NOMO-1 (cell line): Measurements from ENCODE around the gene TUBGCP6.

Experiments
- DNase-seq, 2 experiments: peaks; one replicate each; lab custom pipeline; 2025; ENCODE audit not compliant: unreplicated experiment in 2 of 2; lab: John Stamatoyannopoulos, UW

Gene TUBGCP6

DNA sequence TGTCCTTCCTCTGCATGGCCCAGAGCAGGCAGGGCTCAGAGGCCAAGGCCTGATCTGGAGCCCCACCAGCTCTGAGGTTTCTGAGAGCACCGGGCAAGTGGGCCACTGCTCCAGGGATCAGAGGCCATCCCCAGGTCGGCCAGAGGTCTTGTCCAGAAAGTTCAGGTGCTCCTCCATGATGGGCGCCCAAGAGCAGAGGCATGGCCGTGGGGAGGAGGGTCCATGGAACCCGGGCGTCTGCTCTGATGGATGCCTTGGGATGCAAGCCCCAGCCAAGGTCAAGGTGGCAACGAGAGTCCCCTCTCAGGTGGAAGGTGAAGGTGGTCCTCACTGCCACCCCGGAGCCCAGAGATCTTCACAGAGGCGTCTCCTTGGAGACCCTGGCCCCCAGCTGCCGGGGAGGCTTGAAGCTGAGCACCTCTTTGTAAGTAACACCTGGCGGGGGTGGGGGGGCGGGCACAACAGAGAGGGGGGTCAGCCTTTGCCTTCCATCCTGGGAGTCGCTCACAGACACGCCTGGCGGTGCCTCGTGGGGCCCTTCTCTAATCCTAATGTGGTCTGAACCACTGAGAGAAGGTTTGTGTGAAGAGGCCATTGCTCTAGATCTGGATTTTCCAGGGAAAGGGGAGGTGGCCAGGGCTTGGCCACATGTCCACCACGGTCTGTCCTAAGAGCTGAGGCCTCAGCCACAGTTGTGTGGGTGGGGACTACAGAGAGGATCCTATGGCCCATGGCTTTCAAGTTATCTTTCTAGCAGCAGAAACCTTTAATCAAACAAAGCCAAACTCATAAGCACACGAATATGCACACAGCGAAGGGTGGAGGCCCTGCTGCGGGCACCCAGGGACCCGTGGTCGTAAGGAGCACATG is 8.5 kb upstream of the TUBGCP6 start:
- DNase-seq = no peak

DNA sequence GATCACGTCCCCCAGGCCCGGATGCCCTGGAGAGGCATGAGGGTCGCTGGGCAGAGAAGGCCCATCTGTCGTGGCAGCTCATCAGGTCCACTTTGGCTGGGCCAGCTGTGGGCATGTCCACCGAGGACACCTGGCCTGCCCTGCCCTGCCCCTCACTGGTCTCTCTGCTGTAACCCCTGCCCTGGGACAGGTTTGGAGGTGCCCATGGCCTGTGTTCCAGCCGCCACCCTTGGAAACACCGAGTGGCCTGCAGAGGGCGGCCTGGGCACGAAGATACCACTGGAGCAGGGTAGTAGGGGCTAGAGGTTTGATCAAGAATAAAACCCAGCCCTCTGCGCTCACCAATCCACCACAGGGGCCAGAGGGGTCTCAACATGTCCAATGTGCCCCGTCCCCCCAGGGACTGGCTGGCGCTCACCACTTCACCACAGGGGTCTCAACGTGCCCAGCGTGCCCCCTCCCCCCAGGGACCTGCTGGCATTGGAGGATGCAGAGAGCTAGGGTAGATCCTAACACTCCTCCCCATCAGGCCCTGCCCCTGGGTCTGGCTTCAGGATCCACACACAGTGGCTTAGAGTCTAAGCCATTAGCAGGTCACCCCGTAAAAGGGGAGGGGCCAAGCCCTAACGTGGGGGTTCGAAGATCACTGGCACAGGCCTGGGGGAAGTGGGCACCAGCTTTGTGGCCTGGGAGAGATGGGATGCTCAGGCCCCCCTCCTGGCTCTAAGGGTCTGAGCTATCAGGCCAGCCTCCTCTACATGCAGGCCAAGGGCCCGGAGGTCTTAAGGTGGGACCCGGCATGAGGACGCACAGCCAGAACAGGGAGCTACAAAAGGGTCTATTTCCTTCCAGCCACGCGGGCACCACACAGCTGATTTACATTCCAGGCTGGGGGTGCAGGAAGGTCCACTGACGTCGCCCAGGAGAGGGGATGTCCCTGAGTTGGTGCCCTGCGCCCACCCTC is 7.5 kb upstream of the TUBGCP6 start:
- peak; percentile 54 to 58 for DNase-seq

DNA sequence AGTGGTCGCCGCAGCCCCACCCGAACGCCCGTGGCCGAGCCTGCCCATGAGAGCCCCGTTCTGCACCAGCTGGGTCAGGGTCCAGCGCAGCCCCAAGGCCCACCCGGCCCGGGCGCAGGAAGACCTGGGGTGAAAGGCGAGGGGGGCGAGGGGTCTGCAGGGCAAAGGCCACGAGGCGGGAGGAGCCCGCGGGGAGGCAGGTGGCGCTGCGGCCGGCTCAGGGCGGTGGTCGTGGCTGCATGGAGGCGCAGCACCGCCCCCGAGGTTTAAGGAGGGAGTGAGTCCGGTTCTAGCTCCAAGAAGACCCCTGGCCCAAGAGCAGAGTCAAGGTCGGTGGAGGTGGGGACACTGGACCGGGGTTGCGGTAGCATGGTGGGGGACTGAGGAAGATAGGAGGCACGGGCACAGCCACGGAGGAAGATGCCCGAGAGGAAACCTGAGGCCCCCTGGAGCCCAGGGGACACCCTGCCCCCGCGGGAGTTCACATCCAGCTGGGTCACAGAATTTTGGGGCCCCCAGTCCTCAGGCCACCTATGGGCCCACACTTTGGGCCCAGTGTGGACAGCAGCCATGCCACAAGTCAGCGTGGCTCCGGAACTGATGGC is 6.8 kb upstream of the TUBGCP6 start:
- DNase-seq = no peak

DNA sequence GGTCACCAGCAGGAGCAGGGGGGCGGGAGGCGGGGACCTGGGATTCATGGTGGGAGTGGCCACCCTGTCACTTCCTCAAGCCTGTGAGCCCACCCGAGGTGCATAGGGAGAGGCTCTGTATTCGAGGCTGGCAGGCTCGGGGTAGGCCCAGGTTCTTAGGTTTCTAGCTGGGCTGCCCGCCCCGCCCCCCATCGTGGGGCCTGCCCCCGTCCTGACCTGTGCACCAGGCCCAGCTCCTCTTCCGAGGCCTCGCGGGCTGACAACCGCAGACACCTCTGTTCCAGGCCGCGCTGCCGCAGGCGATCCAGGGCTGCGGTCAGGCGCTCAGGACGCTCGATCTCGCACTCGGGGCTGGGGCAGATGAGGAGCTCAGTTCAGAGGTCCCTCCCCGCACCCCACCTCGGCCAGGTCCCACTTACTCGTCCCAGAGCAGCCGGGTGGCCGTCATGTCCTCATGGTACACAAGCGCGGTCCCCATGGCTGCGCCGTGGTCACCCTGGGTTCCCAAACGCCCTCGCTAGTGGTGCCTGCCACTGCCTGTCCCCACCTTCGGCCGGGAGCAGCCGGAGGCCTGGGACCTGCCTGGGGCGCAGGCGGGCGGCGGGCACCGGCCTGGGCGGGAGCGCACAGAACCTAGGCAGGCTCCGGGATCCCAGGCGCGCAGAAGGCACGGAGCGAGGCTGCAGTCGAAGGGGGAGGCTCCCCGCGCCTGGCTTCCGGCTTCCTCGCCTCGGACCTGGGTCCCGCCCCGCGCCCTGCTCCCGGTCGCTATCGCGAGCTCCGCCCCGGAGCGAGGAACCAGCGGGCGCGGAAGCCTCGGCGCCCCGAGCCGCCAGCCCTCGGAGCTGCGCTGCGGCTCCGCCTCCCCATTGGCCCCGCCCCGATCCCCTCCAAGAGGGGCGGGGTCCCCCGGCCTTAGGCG is 6.0 kb upstream of the TUBGCP6 start, which contains the start of gene HDAC10:
TSS of gene HDAC10 (minus strand) at position 711 of the 922 bp plus-strand sequence. CDS start at position 478, 233 bp downstream.
- peak; percentile 81 to 87 for DNase-seq

DNA sequence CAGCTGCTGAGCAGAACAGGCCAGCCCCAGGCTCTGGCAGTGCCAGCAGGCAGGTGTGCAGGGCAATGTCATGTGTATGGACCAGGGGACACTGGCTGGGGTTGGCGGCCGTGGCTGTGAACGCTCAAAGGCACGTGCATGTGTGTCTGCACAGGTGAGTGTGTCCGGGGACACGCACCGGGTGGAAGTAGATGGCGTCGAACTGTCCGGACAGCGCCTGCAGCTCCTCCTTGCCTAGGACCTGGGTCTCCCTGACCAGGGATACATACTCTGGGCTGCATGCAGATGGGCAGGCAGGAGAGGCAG is 5.4 kb upstream of the TUBGCP6 start:
- no peak for DNase-seq

DNA sequence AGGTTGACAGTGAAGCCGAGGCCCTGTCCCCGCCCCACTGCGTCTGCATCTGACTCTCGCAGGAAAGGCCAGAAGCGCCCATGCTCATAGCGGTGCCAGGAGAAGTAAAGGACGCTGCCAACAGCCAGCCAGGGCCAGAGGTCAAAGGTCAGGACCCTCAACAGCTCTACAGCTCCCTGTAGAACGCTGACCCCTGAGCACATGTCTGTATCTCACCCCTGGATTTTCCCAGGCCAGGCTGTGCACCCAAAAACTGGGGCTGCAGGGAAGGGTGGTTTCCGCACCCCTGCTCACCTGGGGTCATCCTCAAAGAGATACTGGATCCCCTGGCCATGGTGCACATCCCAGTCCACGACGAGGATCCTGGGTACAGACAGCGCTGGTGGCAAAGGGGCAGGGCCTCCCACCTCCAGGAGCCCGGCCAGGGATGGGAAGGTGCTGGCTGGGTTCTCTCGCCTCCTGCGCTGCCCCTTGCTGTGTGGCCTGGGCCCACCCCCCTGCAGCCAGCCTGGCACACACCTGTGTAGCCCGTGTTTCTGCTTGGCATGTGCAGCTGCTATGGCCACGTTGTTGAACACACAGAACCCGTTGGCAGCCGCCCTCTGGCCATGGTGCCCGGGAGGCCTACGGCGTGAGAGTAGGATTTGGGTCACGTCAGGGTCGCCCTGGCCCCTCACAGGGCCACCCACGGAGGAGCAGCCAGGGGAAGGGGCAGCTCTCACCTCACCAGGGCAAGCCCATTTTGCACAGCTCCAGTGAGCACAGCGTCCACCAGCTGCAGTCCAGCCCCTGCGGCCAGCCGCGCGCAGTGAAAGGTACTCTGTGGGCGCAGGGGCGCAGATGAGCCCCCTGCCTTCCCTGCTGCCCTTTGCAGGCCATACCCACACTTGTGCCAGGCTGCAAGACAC is 4.8 kb upstream of the TUBGCP6 start:
- DNase-seq = no peak

DNA sequence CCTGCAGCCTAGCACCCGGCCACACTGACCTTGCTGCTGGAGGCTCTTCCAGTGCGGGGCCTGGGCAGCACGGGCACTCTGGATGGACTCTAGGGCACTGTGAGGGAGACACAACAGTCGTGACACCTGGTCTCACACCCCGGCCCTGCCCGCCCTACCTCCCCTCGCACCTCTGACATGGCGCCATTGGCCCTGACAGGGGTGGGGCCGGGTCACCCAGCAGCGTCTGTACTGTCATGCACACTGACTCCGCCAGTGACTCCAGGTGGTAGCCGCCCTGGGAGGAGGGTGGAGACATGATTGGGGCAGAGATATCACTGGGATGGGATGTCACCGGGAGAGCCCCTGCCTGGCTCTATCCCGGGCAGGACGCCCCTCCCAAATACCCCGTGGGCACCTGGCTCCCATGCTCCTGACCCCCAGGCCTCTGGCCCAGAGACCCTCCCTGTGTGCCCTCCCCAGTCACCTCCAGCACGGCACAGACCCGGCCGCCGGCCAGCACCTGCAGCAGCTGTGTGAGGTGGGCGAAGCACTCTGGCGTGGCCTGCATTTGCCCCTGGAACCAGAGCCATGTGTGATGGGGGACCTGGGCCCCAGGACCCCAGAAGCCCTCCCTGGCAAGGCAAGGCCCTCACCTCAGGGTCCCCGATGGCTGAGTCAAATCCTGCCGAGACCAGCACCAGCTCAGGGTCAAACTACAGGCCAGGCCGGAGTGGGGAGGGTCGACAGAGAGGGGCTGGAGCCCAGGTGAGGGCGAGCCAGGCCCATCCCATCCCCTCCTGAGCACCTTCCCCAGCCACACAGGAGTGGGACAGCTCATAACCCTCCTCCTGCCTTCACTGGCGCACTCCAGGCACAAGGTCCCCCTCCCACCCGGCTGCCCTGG is 3.6 kb upstream of the TUBGCP6 start:
- DNase-seq = no peak

DNA sequence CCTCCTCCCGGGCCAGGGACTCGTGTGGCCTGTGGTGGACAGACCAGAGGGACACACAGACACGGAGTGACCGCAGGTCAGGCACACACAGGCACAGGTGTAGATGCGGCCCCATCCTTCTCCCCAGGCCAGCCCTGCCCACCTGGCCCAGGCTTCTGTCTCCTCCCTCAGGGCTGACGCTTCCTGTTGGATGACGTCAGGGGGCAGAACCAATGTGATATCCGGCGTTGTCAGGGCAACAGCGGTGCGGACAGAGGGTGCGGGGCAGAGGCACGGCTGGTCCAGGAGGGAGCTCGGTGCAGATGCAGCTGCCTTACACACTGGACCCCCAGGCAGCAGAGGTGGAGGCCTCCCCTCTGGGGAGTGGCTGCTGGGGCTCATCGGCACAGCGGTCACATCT is 2.9 kb upstream of the TUBGCP6 start:
- peak in 1 of 2 experiments; percentile 26 for DNase-seq

DNA sequence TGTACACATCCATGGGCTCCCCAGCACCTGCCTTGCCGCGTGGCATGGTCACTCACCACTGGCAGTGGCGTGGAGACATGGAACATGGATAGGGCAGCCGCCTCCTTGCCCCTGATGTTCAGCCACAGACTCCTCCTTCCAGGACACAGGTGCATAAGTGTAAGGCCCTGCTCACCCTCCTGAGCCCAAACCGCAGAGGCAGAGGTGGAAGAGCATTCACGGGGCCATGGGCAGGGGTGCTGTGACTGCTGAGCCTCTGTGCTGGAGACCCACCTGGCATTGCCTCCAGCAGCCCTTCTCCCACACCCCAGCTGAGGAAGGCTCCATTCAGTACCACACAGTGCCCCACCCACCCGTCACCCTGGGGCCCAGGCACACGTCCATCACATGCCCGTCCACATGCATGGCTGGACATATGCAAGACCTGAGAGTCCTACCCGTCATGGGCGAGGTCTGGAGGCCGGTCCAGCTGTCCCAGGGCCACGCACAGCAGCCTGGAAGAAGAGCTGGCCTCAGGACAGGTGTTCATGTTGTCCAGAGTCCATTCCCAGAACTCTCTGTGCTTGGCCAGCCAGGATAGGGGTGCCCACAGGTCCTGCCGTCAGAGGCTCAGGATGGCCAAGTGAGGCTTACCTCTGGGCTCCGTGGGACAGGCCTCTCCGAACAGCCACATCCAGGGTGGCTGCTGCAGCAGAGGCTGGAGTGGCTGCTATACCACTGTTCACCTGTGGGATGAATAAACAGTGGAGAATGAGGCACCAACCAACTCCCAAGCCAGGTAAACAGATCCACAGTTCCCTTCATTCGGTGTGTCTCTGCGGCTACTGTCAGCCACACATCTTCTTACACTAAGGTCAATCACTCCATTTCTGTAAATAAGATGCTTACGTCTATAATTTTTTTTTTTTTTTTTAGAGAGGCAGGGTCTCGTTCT is 1.7 kb upstream of the TUBGCP6 start:
- no peak for DNase-seq

DNA sequence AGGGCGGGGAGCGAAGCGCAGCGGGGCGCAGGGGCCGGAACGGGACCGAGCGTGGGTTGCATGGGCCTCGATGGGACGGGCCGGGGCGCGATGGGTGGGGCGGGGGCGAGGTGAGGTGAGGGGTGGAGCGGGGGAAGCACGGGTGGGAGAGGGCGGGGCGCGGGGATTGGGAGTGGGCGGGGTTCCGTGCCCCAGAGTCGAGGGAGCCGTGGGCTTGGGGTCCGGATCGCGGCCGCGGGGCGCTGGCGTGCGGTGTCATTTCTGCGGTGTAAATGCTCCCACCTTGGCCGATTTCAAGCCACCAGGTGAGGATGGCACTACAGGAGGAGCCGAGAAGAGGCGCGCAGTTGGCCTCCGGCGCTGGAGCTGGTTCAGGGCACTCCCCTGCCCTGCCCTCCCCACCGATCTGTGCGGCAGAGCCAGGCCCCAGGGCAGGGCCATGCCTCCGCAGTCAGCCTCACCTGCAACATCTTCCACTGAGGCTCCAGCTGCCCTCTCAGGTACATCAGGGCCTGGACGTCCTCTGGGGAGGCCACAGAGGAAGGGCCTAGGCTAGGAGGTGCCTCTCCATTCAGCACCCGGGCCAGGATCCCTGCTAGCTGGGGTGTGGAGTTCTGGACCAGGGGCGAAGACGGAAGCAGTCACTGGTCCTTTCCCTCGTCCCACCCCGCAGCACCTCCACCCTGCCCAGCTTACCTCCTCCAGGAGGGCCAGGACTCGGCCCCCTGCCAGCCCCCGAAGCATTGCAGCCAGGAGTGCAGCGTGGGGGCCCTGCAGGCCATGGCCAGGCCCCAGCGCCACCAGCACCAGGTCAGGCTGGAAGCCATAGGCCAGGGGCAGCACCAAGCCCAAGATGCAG is 620 bp upstream of the TUBGCP6 start:
- DNase-seq = no peak

DNA sequence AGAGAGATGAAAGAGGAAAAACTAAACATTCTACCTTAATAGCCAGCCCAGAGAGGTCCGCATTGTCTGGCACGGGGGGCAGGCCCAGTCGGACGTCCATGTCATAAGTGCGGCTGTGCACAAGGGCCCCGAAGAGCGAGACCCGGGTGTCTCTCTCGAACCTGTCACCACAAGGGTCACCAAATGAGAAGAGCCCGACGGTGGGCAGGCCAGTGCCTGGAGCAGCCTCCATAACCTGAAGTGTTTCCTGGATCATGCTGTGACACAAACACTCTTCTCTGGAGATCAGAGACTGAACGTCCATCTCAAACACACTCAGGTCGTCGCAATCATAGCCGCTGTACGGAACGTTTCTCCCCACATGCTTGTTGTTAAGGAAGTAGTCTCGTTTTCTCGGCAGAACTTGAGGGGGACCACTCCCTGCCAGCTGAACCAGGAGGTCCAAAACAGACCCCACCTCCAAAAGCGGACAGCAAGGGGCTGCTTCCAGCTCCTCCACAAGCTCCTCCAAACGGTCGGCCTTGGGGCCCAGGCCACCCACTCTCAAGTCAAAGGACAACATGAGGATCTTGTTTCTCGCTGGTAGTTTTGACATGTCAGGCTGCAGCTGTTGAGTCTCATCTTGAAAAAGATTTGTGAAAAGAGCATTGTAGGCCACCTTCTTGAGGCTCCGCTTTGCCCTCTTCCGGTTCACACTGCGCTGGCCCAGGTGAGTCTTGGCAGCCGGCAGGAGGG is 971 bp downstream of the TUBGCP6 start:
- DNase-seq = peak in 1 of 2 experiments; percentile 44

DNA sequence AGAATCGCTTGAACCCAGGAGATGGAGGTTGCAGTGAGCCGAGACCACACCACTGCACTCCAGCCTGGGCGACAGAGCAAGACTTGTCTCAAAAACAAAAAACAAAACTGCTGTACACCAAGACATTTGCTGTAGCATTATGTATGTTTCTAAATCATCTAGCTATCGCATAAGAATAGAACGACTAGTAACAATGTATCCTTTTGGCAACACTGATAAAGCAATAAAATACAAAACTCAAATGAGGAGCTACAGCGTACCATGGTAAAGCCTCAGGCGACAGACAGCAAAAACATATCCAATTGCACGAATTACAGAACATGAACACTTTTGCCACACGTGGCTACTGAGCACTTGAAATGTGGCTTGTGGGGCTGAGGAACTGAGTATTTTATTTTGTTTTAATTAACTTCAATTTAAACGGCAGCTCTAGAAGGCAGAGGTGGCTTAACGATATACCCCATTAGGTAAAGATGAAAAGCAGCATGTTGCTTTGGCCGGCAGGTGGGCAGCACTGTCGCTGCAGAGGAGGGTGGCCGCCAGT is 2.3 kb downstream of the TUBGCP6 start:
- DNase-seq = no peak

DNA sequence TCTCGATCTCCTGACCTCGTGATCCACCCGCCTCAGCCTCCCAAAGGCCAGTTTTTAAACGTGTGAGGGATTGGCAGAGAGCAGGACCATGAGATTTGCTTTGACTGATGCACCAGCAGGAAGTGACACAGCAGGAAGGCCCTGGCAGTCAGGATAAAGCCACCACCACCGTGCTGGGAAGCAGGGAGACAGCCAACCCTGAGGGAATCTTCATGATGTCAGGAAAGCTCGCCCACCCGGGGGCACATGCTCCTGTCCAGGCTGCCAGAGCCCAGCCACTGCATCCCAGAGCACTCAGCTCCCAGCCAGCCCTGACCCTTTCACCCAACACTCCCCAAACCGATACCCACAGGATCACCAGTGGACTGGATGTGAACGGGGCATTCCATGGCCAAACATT is 6.1 kb downstream of the TUBGCP6 start:
- no peak for DNase-seq

DNA sequence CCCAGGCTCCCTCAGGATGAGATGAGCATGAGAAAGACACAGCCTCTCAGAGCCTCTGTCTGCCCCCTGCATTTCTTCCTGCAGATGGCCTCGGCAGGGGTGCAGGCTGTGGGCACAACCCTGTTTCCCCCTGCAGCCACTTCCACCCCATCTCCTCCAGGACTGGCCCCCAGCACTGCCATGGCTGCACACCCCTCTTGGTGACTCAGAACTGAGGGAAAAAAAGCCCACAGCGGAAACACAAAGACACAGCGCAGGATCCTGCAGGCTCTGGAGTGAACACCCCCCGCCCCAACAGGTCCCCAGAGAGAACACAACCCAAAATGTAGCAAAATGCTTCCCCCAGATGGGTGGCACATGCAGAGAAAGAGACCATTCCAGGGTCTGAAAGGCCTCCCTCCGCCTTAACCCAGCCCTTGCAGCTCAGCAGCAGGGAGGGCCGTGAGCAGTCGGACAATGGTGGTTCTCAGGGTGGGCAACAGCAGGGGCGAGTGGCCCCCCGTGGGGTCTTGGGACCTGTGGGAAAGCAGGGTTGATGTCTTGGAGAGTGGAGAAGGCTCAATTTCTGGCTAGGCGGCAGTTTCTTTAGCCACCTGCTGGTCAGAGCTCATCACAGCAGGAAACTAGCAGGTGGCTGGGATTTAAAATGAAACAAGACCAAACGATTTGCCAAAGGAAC is 8.0 kb downstream of the TUBGCP6 start:
- DNase-seq = no peak

DNA sequence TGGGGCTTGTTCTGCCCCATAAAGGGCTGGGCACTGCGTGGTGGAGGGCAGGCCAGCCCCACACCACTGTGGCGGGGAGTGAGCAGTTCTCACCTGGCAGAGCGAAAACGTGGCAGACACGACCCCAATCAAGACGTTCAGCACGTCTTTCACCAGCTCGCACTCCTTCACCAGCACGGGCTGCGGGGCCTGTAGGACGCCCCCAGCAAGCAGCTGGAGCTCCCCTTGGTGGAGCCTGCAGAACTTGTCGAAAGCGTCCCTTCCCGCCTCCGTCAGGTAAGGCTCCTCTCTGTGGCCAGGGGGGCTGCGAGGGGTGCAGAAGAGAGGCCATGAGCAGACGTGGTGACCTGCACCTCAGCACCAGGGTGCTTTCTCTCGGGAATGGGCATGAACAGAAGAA is 11.6 kb downstream of the TUBGCP6 start:
- DNase-seq = no peak
